SU-DHL-6 (cell line): Measurements from ENCODE around the gene SORL1-AS1.

Source experiments
- H2AFZ ChIP-seq: fragments of 200-600 bp; sonication (generic); 2 replicates; pipeline ENCODE4 v1.6.1; 2014; ENCODE audit warnings: low read depth, mild to moderate bottlenecking, moderate library complexity, mixed read lengths, antibody characterized with exemption, low read length; ENCODE audit not compliant: severe bottlenecking
- H3F3A ChIP-seq: fragments of 200-600 bp; shearing (Covaris generic); 2 replicates; pipeline ENCODE4 v1.6.0; 2016; ENCODE audit warnings: antibody characterized with exemption, mild to moderate bottlenecking; ENCODE audit not compliant: insufficient read depth
- H3K27ac ChIP-seq: fragments of 200-600 bp; sonication (generic); 2 replicates; pipeline ENCODE4 v1.5.1; 2016; ENCODE audit warnings: low read depth, mild to moderate bottlenecking, low read length, moderate library complexity, mixed read lengths
- H3K27me3 ChIP-seq: fragments of 200-600 bp; sonication (generic), shearing (Covaris generic); 2 replicates; pipeline ENCODE4 v1.6.0; 2014; ENCODE audit warnings: mild to moderate bottlenecking, low read length
- H3K36me3 ChIP-seq: fragments of 200-600 bp; sonication (generic); 2 replicates; pipeline ENCODE4 v1.6.1; 2014; ENCODE audit warnings: mild to moderate bottlenecking, low read length, mixed read lengths
- H3K4me2 ChIP-seq: fragments of 300-600, 200-600 bp; shearing (Covaris generic), sonication (generic); 2 replicates; pipeline ENCODE4 v1.6.0; 2014; ENCODE audit warnings: low read length, low read depth, mild to moderate bottlenecking; ENCODE audit not compliant: poor library complexity, severe bottlenecking
- H3K4me3 ChIP-seq: fragments of 200-600 bp; sonication (generic); 2 replicates; pipeline ENCODE4 v1.5.1; 2014; ENCODE audit warnings: antibody characterized with exemption, low read length, mild to moderate bottlenecking, mixed read lengths; ENCODE audit not compliant: insufficient read depth, poor library complexity, severe bottlenecking
- H3K79me2 ChIP-seq: fragments of 200-600 bp; sonication (generic); 2 replicates; pipeline ENCODE4 v1.6.1; 2014; ENCODE audit warnings: mild to moderate bottlenecking, low read length, moderate library complexity; ENCODE audit not compliant: insufficient read depth
- H3K9ac ChIP-seq: fragments of 200-600 bp; sonication (generic); 2 replicates; pipeline ENCODE4 v1.7.0; 2014; ENCODE audit warnings: mild to moderate bottlenecking, low read length
- H3K9me2 ChIP-seq: fragments of 200-600 bp; sonication (generic); replicated peaks from 2 replicates; pipeline ENCODE4 v1.6.1; 2014; ENCODE audit warnings: low read length; ENCODE audit not compliant: insufficient read depth
- H3K9me3 ChIP-seq: fragments of 200-600 bp; sonication (generic); 2 replicates; pipeline ENCODE4 v1.6.1; 2014; ENCODE audit warnings: low read length, mixed read lengths; ENCODE audit not compliant: insufficient read depth
- H4K20me1 ChIP-seq: fragments of 200-600 bp; sonication (generic); 2 replicates; pipeline ENCODE4 v1.6.1; 2014; ENCODE audit warnings: low read depth, mild to moderate bottlenecking, antibody characterized with exemption, low read length, moderate library complexity, mixed read lengths
- EZH2phosphoT487 ChIP-seq: fragments of 200-600 bp; sonication (generic), shearing (Covaris generic); conservative IDR thresholded peaks from 2 replicates; pipeline ENCODE4 v1.6.1; 2018; ENCODE audit warnings: mild to moderate bottlenecking, antibody characterized with exemption, low read length, moderate library complexity, mixed read lengths
- TF ChIP-seq, protein P1 (sequence below): fragments of 200-600 bp; sonication (generic); IDR thresholded peaks from one replicate; pipeline ENCODE4 v1.5.1; 2017; ENCODE audit warnings: antibody characterized with exemption, mild to moderate bottlenecking, low read length, moderate library complexity; ENCODE audit not compliant: insufficient read depth, poor library complexity, severe bottlenecking

Gene SORL1-AS1

GRCh38 chr11:121466063-121466794 lies 13.5 kb upstream of the SORL1-AS1 start:
- H3K27ac ChIP-seq, result peak overlapping the region; percentile 98
- no peaks in the 10 kb centered on the region for H3K27me3 ChIP-seq
- H3K36me3 ChIP-seq, result peaks cover 21% of the 10 kb centered on the region
- H3K9ac ChIP-seq, result peak overlapping the region; percentile 49
- H3F3A ChIP-seq, result peaks cover 63% of the 10 kb centered on the region
- no peaks in the 10 kb centered on the region for H3K9me2 ChIP-seq
- H3K79me2 ChIP-seq, result peaks cover 100% of the 10 kb centered on the region
- H2AFZ ChIP-seq, result no peak overlapping the region
- H3K9me3 ChIP-seq, result no peaks in the 10 kb centered on the region
- peak overlapping the region; percentile 36 for H3K4me3 ChIP-seq
- TF ChIP-seq, protein P1, sequence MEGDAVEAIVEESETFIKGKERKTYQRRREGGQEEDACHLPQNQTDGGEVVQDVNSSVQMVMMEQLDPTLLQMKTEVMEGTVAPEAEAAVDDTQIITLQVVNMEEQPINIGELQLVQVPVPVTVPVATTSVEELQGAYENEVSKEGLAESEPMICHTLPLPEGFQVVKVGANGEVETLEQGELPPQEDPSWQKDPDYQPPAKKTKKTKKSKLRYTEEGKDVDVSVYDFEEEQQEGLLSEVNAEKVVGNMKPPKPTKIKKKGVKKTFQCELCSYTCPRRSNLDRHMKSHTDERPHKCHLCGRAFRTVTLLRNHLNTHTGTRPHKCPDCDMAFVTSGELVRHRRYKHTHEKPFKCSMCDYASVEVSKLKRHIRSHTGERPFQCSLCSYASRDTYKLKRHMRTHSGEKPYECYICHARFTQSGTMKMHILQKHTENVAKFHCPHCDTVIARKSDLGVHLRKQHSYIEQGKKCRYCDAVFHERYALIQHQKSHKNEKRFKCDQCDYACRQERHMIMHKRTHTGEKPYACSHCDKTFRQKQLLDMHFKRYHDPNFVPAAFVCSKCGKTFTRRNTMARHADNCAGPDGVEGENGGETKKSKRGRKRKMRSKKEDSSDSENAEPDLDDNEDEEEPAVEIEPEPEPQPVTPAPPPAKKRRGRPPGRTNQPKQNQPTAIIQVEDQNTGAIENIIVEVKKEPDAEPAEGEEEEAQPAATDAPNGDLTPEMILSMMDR, result no peak
- TF ChIP-seq EZH2phosphoT487, result no peak
- peak overlapping the region; percentile 96 for H3K4me2 ChIP-seq
- H4K20me1 ChIP-seq, result peaks cover 13% of the 10 kb centered on the region

GRCh38 chr11:121465709-121466062 lies 12.9 kb upstream of the SORL1-AS1 start:
- Histone ChIP-seq H3K27ac (peak overlapping the region; percentile 98), H3K9me3 (no peaks in the 10 kb centered on the region), H3K79me2 (peaks cover 100% of the 10 kb centered on the region), H3K27me3 (no peaks in the 10 kb centered on the region), H3F3A (peaks cover 69% of the 10 kb centered on the region), H3K4me2 (peak overlapping the region; percentile 96), H3K36me3 (peaks cover 16% of the 10 kb centered on the region; the same call in 1 of the 2 replicates), H3K4me3 (peak overlapping the region; percentile 36), H3K9me2 (no peaks in the 10 kb centered on the region), H4K20me1 (peaks cover 13% of the 10 kb centered on the region), H3K9ac (peak overlapping the region; percentile 49), H2AFZ (no peak overlapping the region)
- TF ChIP-seq EZH2phosphoT487, result no peak

GRCh38 chr11:121464352-121464946 lies 11.7 kb upstream of the SORL1-AS1 start:
- H4K20me1 ChIP-seq, result peaks cover 6% of the 10 kb centered on the region
- H3K79me2 ChIP-seq, result peaks cover 100% of the 10 kb centered on the region
- H3K9me3 ChIP-seq, result no peaks in the 10 kb centered on the region
- H3K4me3 ChIP-seq, result peak overlapping the region; percentile 4
- H3K9ac ChIP-seq, result peak overlapping the region; percentile 49
- peaks cover 5% of the 10 kb centered on the region; the same call in 1 of the 2 replicates for H3K36me3 ChIP-seq
- peak overlapping the region; percentile 98 for H3K27ac ChIP-seq
- H3F3A ChIP-seq, result peaks cover 76% of the 10 kb centered on the region
- TF ChIP-seq, protein P1, result no peak
- no peak for TF ChIP-seq EZH2phosphoT487
- H3K27me3 ChIP-seq, result no peaks in the 10 kb centered on the region
- peak overlapping the region; percentile 96 for H3K4me2 ChIP-seq
- H2AFZ ChIP-seq, result no peak overlapping the region
- H3K9me2 ChIP-seq, result no peaks in the 10 kb centered on the region
